Left ventricle myocardium inferior (tissue), 1 donor: ENCODE measurements around the gene MROH7. TPM values are rescaled to one million over a fixed set of nuclear protein-coding genes. Genes with fewer than 3 reads are reported as not detected.

Source experiments
- DNase-seq: peaks from one replicate; pipeline ENCODE4 v3.0.0-alpha.2; 2020
- H3K27ac ChIP-seq: fragments of 200-600 bp; replicated peaks from 2 replicates; pipeline ENCODE4 v1.8.0; 2021
- H3K27me3 ChIP-seq: fragments of 200-600 bp; 2 replicates; pipeline ENCODE4 v1.8.0; 2021; ENCODE audit warnings: low read depth
- H3K36me3 ChIP-seq: fragments of 200-600 bp; 2 replicates; pipeline ENCODE4 v1.8.0; 2021
- H3K4me1 ChIP-seq: fragments of 200-600 bp; 2 replicates; pipeline ENCODE4 v1.8.0; 2021
- H3K4me3 ChIP-seq: fragments of 200-600 bp; 2 replicates; pipeline ENCODE4 v1.8.0; 2021; ENCODE audit warnings: mild to moderate bottlenecking, moderate library complexity
- H3K9me3 ChIP-seq: fragments of 200-600 bp; replicated peaks from 2 replicates; pipeline ENCODE4 v1.8.0; 2021
- intact Hi-C: fragments of 100-400 bp; cut with micrococcal nuclease; formaldehyde crosslinking; loops from one replicate; pipeline ENCODE4 v1.11.0; 2022
- total RNA-seq: library from RNA; stranded (reverse); fragmentation: NEBNext Ultra II Directional; extraction: Animal tissue kit (Norgen Biotek cat#: 25700); gene quantifications from one replicate; pipeline ENCODE4 v1.2.1, GENCODE V29; 2021
- TF ChIP-seq, protein P1 (sequence below): fragments of 200-600 bp; IDR thresholded peaks from 2 replicates; pipeline ENCODE4 v1.8.0; 2021; ENCODE audit warnings: antibody characterized with exemption, mild to moderate bottlenecking, borderline replicate concordance
- donor health status: DM: no; HTN: yes; CAD: no; lungs with severe emphysema.

The MROH7 gene
- total RNA-seq, 1 donor from 2014 or later = 6.8 TPM

- H3K27me3 ChIP-seq = no peaks in the 10 kb centered on the region
- intact Hi-C loops = no loop called here
- H3K4me1 ChIP-seq = no peaks in the 10 kb centered on the region
- TF ChIP-seq, protein P1, sequence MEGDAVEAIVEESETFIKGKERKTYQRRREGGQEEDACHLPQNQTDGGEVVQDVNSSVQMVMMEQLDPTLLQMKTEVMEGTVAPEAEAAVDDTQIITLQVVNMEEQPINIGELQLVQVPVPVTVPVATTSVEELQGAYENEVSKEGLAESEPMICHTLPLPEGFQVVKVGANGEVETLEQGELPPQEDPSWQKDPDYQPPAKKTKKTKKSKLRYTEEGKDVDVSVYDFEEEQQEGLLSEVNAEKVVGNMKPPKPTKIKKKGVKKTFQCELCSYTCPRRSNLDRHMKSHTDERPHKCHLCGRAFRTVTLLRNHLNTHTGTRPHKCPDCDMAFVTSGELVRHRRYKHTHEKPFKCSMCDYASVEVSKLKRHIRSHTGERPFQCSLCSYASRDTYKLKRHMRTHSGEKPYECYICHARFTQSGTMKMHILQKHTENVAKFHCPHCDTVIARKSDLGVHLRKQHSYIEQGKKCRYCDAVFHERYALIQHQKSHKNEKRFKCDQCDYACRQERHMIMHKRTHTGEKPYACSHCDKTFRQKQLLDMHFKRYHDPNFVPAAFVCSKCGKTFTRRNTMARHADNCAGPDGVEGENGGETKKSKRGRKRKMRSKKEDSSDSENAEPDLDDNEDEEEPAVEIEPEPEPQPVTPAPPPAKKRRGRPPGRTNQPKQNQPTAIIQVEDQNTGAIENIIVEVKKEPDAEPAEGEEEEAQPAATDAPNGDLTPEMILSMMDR = no peak
- no peak for DNase-seq
- H3K4me3 ChIP-seq = no peak overlapping the region
- peaks cover 3% of the 10 kb centered on the region for H3K36me3 ChIP-seq
- H3K27ac ChIP-seq = no peak overlapping the region
- no peaks in the 10 kb centered on the region for H3K9me3 ChIP-seq
Measured at GRCh38 chr1:54701066-54701465, 59.5 kb downstream of the MROH7 start.

- H3K9me3 ChIP-seq = no peaks in the 10 kb centered on the region
- no peak overlapping the region for H3K27ac ChIP-seq
- no peaks in the 10 kb centered on the region for H3K27me3 ChIP-seq
- TF ChIP-seq, protein P1 = no peak
- H3K4me3 ChIP-seq = no peak overlapping the region
- H3K36me3 ChIP-seq = peaks cover 3% of the 10 kb centered on the region
- DNase-seq = no peak
- intact Hi-C loops = no loop called here
- no peaks in the 10 kb centered on the region for H3K4me1 ChIP-seq
Measured at GRCh38 chr1:54701996-54702395, 60.4 kb downstream of the MROH7 start.

GRCh38 chr1:54703471-54703870, 61.9 kb downstream of the MROH7 start:
- Histone ChIP-seq H3K27ac (no peak overlapping the region), H3K27me3 (peaks cover 2% of the 10 kb centered on the region), H3K4me3 (no peak overlapping the region), H3K9me3 (no peaks in the 10 kb centered on the region), H3K36me3 (peaks cover 3% of the 10 kb centered on the region), H3K4me1 (no peaks in the 10 kb centered on the region)
- DNase-seq = no peak
- TF ChIP-seq, protein P1 = no peak
- intact Hi-C loops = no loop called here

GRCh38 chr1:54705153-54705552, 63.6 kb downstream of the MROH7 start:
- no peak for DNase-seq
- H3K4me1 ChIP-seq = no peaks in the 10 kb centered on the region
- TF ChIP-seq, protein P1 = no peak
- no peaks in the 10 kb centered on the region for H3K9me3 ChIP-seq
- no peak overlapping the region for H3K4me3 ChIP-seq
- no peak overlapping the region for H3K27ac ChIP-seq
- H3K27me3 ChIP-seq = peaks cover 4% of the 10 kb centered on the region
- intact Hi-C loops = no loop called here
- H3K36me3 ChIP-seq = peaks cover 2% of the 10 kb centered on the region

- Histone ChIP-seq H3K27ac (no peak overlapping the region), H3K9me3 (no peaks in the 10 kb centered on the region), H3K4me1 (no peaks in the 10 kb centered on the region), H3K36me3 (no peaks in the 10 kb centered on the region), H3K27me3 (peaks cover 4% of the 10 kb centered on the region), H3K4me3 (no peak overlapping the region)
- intact Hi-C loops = no loop called here
- no peak for DNase-seq
- TF ChIP-seq, protein P1 = no peak
Measured at GRCh38 chr1:54706419-54706818, 64.8 kb downstream of the MROH7 start.

- Histone ChIP-seq H3K36me3 (no peaks in the 10 kb centered on the region), H3K4me1 (no peaks in the 10 kb centered on the region), H3K27ac (no peak overlapping the region), H3K9me3 (no peaks in the 10 kb centered on the region), H3K27me3 (peaks cover 4% of the 10 kb centered on the region), H3K4me3 (no peak overlapping the region)
- intact Hi-C loops = no loop called here
- DNase-seq = no peak
- TF ChIP-seq, protein P1 = no peak
Measured at GRCh38 chr1:54708385-54708784, 66.8 kb downstream of the MROH7 start.
